H1 (cell line): ENCODE data around the gene ZNF598. TPM values are rescaled to one million over a fixed set of nuclear protein-coding genes. Genes with fewer than 3 reads are reported as not detected.

ENCODE experiments used
- CTCF ChIA-PET: fragments of 300-600 bp; sonication (Branson Sonifier 250); formaldehyde crosslinking; loops from one replicate; lab custom pipeline; 2021; ENCODE audit not compliant: partially characterized antibody; lab: Charles Lee
- POLR2A ChIA-PET: fragments of 300-600 bp; sonication (Branson Sonifier 250); formaldehyde crosslinking; loops from one replicate; lab custom pipeline; 2021; ENCODE audit warnings: inconsistent platforms; ENCODE audit not compliant: partially characterized antibody; lab: Charles Lee
- DNase-seq, 2 experiments: peaks; one replicate each; pipeline versions ENCODE4 v3.0.0 to v3.0.0-alpha.2; 2010 to 2022; ENCODE audit warnings: low spot score in 2 of 2, low read depth in 1 of 2, mixed read lengths in 1 of 2
- FAIRE-seq: peaks from 2 replicates; lab custom pipeline; 2011; peaks lifted over from hg19 to GRCh38; lab: Jason Lieb, UNC
- H2AFZ ChIP-seq: 2 replicates; pipeline ENCODE4 v1.8.1; 2012; ENCODE audit warnings: low read length, inconsistent platforms
- H2AK5ac ChIP-seq: 2 replicates; pipeline ENCODE4 v1.6.1; 2013; ENCODE audit warnings: low read depth, low read length
- H2BK120ac ChIP-seq: replicated peaks from 2 replicates; pipeline ENCODE3; 2013; ENCODE audit warnings: low read depth, low read length, inconsistent platforms
- H2BK12ac ChIP-seq: 2 replicates; pipeline ENCODE4 v1.6.1; 2013; ENCODE audit warnings: low read depth, low read length
- H2BK15ac ChIP-seq: 2 replicates; pipeline ENCODE4 v1.6.1; 2013; ENCODE audit warnings: low read length
- H2BK20ac ChIP-seq: 2 replicates; pipeline ENCODE4 v1.6.1; 2013; ENCODE audit warnings: low read length
- H2BK5ac ChIP-seq: 2 replicates; pipeline ENCODE4 v1.6.1; 2013; ENCODE audit warnings: low read depth, low read length
- H3K14ac ChIP-seq: 2 replicates; pipeline ENCODE4 v1.6.1; 2013; ENCODE audit warnings: inconsistent platforms; ENCODE audit not compliant: insufficient read length
- H3K18ac ChIP-seq: 2 replicates; pipeline ENCODE4 v1.6.1; 2013; ENCODE audit warnings: low read length; ENCODE audit errors: extremely low read depth
- H3K23ac ChIP-seq: 2 replicates; pipeline ENCODE4 v1.6.1; 2013; ENCODE audit warnings: inconsistent platforms; ENCODE audit not compliant: insufficient read length
- H3K23me2 ChIP-seq: 2 replicates; pipeline ENCODE4 v1.6.1; 2013; ENCODE audit warnings: low read depth, low read length
- H3K27ac ChIP-seq: 2 replicates; pipeline ENCODE4 v1.6.1; 2011; ENCODE audit warnings: low read depth, low read length, inconsistent platforms
- H3K27me3 ChIP-seq, 4 experiments: replicated peaks in 1 of 4; 1 replicate in 1 of 4; 2 replicates in 3 of 4; pipeline versions ENCODE4 v1.6.1 to v1.8.1; 2011 to 2013; ENCODE audit warnings: low read length in 3 of 4, mild to moderate bottlenecking in 3 of 4, inconsistent platforms in 2 of 4, mixed read lengths in 2 of 4, moderate library complexity in 1 of 4; ENCODE audit not compliant: control insufficient read depth in 3 of 4, insufficient read depth in 3 of 4; ENCODE audit errors: extremely low read depth in 1 of 4
- H3K36me3 ChIP-seq, 4 experiments: 2 replicates each; pipeline versions ENCODE4 v1.6.1 to v1.8.1; 2011 to 2013; ENCODE audit warnings: mild to moderate bottlenecking in 4 of 4, low read length in 3 of 4, moderate library complexity in 2 of 4, control low read depth in 1 of 4, inconsistent platforms in 1 of 4; ENCODE audit not compliant: insufficient read depth in 4 of 4, control insufficient read depth in 2 of 4
- H3K4ac ChIP-seq: replicated peaks from 2 replicates; pipeline ENCODE3; 2013; ENCODE audit warnings: low read length, low read depth, mixed read lengths, inconsistent platforms; ENCODE audit not compliant: insufficient read length
- H3K4me1 ChIP-seq, 4 experiments: replicated peaks in 1 of 4; 1 replicate in 1 of 4; 2 replicates in 3 of 4; pipeline versions ENCODE4 v1.6.1 to v1.8.1; 2011 to 2013; ENCODE audit warnings: low read length in 3 of 4, inconsistent platforms in 2 of 4, mixed read lengths in 1 of 4; ENCODE audit not compliant: insufficient read depth in 4 of 4, control insufficient read depth in 3 of 4
- H3K4me2 ChIP-seq, 2 experiments: 2 replicates each; pipeline versions ENCODE4 v1.6.1 to v1.8.1; 2011 to 2013; ENCODE audit warnings: low read depth in 2 of 2, low read length in 2 of 2, control low read depth in 1 of 2, inconsistent platforms in 1 of 2, mild to moderate bottlenecking in 1 of 2; ENCODE audit not compliant: insufficient read depth in 1 of 2
- H3K4me3 ChIP-seq, 4 experiments: fragments of 200-600, 300-600 bp in 1 of 4; sonication (generic), shearing (Covaris generic), sonication (Bioruptor Twin) in 1 of 4; 2 replicates each; pipeline versions ENCODE4 v1.5.1 to v1.8.1; 2011 to 2016; ENCODE audit warnings: low read length in 4 of 4, low read depth in 3 of 4, control low read depth in 2 of 4, inconsistent platforms in 2 of 4, mild to moderate bottlenecking in 2 of 4, mixed read lengths in 1 of 4, moderate library complexity in 1 of 4; ENCODE audit not compliant: insufficient read depth in 2 of 4; ENCODE audit errors: extremely low read depth in 1 of 4
- H3K56ac ChIP-seq: replicated peaks from 2 replicates; pipeline ENCODE3; 2013; ENCODE audit warnings: low read depth, mild to moderate bottlenecking, mixed read lengths, low read length, inconsistent platforms; ENCODE audit not compliant: insufficient read length
- H3K79me1 ChIP-seq: 2 replicates; pipeline ENCODE4 v1.6.1; 2013; ENCODE audit warnings: low read depth, low read length, control low read depth
- H3K79me2 ChIP-seq, 2 experiments: 2 replicates each; pipeline versions ENCODE4 v1.6.1 to v1.8.1; 2012 to 2013; ENCODE audit warnings: low read length in 2 of 2, mild to moderate bottlenecking in 2 of 2, inconsistent platforms in 1 of 2; ENCODE audit not compliant: insufficient read depth in 2 of 2, control insufficient read depth in 1 of 2
- H3K9ac ChIP-seq, 4 experiments: replicated peaks in 1 of 4; 1 replicate in 1 of 4; 2 replicates in 3 of 4; pipeline versions ENCODE4 v1.6.1 to v1.8.1; 2011 to 2013; ENCODE audit warnings: low read depth in 3 of 4, low read length in 3 of 4, control low read depth in 2 of 4, mild to moderate bottlenecking in 2 of 4, moderate library complexity in 2 of 4, inconsistent platforms in 1 of 4; ENCODE audit errors: extremely low read depth in 1 of 4
- H3K9me3 ChIP-seq, 2 experiments: 2 replicates each; pipeline versions ENCODE4 v1.6.1 to v1.8.1; 2012 to 2013; ENCODE audit warnings: mild to moderate bottlenecking in 2 of 2, moderate library complexity in 2 of 2, control low read depth in 1 of 2, inconsistent platforms in 1 of 2, low read depth in 1 of 2, low read length in 1 of 2, mixed read lengths in 1 of 2; ENCODE audit not compliant: insufficient read depth in 2 of 2
- H4K20me1 ChIP-seq, 2 experiments: replicated peaks in 1 of 2; 2 replicates each; pipeline versions ENCODE3 to v1.8.1; 2011 to 2013; ENCODE audit warnings: inconsistent platforms in 2 of 2, low read length in 2 of 2, mild to moderate bottlenecking in 1 of 2; ENCODE audit not compliant: insufficient read depth in 2 of 2, control insufficient read depth in 1 of 2
- H4K5ac ChIP-seq: 2 replicates; pipeline ENCODE4 v1.6.1; 2013; ENCODE audit warnings: low read length, low read depth, mixed read lengths, inconsistent platforms; ENCODE audit not compliant: insufficient read length
- H4K8ac ChIP-seq: 2 replicates; pipeline ENCODE4 v1.8.0; 2013; ENCODE audit warnings: mild to moderate bottlenecking, moderate library complexity, low read length, inconsistent platforms; ENCODE audit not compliant: insufficient read depth; ENCODE audit errors: extremely low read depth
- H4K91ac ChIP-seq: replicated peaks from 2 replicates; pipeline ENCODE3; 2013; ENCODE audit warnings: low read length, mixed read lengths, inconsistent platforms; ENCODE audit not compliant: insufficient read length
- GABPA ChIP-seq: IDR thresholded peaks from 2 replicates; pipeline ENCODE4 v1.6.1; 2011; ENCODE audit warnings: mild to moderate bottlenecking, low read length, moderate library complexity, borderline replicate concordance; ENCODE audit not compliant: insufficient read depth
- MAX ChIP-seq: IDR thresholded peaks from 2 replicates; pipeline ENCODE4 v1.6.1; 2012; ENCODE audit warnings: inconsistent platforms
- WGBS, 2 experiments: shearing (Covaris generic) in 1 of 2; methylation state at CpG; one replicate each; pipeline versions ENCODE4 v1.1.6 to v1.1.7; 2013 to 2015; ENCODE audit warnings: low lambda C conversion rate in 2 of 2, mixed read lengths in 2 of 2, inconsistent platforms in 1 of 2, low coverage in 1 of 2, missing lambda C conversion rate in 1 of 2; ENCODE audit not compliant: insufficient replicate concordance in 2 of 2, insufficient coverage in 1 of 2, insufficient read length in 1 of 2; ENCODE audit errors: extremely low coverage in 1 of 2, missing lambda C conversion rate in 1 of 2; 5-methylcytosine and 5-hydroxymethylcytosine counted together
- polyA plus RNA-seq, 7 experiments: library from polyadenylated mRNA; depleted of rRNA in 3 of 7; stranded (reverse) in 5 of 7; unstranded in 2 of 7; fragments of >200 nt in 5 of 7; fragments of 200-250 nt in 2 of 7; gene quantifications; 1 replicate in 5 of 7; 2 replicates in 1 of 7; 4 replicates in 1 of 7; pipeline versions ENCODE4 v1.2.1 to v1.2.3, GENCODE V29; 2011 to 2013; ENCODE audit warnings: missing spikeins in 2 of 7, mixed read lengths in 2 of 7
- total RNA-seq: library from RNA; stranded (reverse); fragmentation: NEBNext Ultra II Directional; extraction: Animal tissue kit (Norgen Biotek cat#: 25700); gene quantifications from 2 replicates; pipeline ENCODE4 v1.2.1, GENCODE V29; 2021

Gene ZNF598
- total and polyA plus RNA-seq, 2 of the 8 experiments (the other 6 are each of a cell fraction or from before 2014, with no cell fraction given) = 29.3 to 47.6 TPM

- H2AK5ac ChIP-seq = no peak overlapping the region
- peaks cover 19% of the 10 kb centered on the region for H3K23me2 ChIP-seq
- H3K79me1 ChIP-seq = 0 out of 2 replicates have a peak, but pooled peaks cover 2% of the 10 kb centered on the region
- no peak overlapping the region for H2BK15ac ChIP-seq
- TF ChIP-seq MAX (no peak), GABPA (peak; percentile 39; the same call in 1 of the 2 replicates)
- H3K4ac ChIP-seq = no peak overlapping the region
- H3K27me3 ChIP-seq = peaks cover 8 to 40% (median 39%) of the 10 kb centered on the region in 4 experiments; a peak in 6 of 7 replicates
- no peaks in the 10 kb centered on the region for H3K9me3 ChIP-seq
- ChIA-PET POLR2A (interaction anchor here (0.8 to 28.2 kb wide), 14 partner anchors 9 to 176 kb away, joined by 3 to 736 read pairs (median 6); partner anchors contain the start of genes FAHD1, HAGH, MSRB1 and NDUFB10), CTCF (interaction anchor here (0.5 to 1.5 kb wide), 4 partner anchors 19 to 51 kb away, joined by 3 to 4 read pairs (median 4); no protein-coding TSS in a partner anchor)
- H3K4me2 ChIP-seq = peak overlapping the region; percentile 87 to 91
- FAIRE-seq (no peak), DNase-seq (peak in 1 of 2 experiments; percentile 66)
- no peak overlapping the region for H3K27ac ChIP-seq
- H4K91ac ChIP-seq = no peak overlapping the region
- H3K4me3 ChIP-seq = peak overlapping the region; percentile 31 to 61 (median 38); a peak in 6 of 8 replicates
- H4K8ac ChIP-seq = peak overlapping the region; percentile 83; the same call in 1 of the 2 replicates
- H3K36me3 ChIP-seq = peaks cover 11 to 33% (median 22%) of the 10 kb centered on the region in 4 experiments; a peak in 7 of 8 replicates
- H3K23ac ChIP-seq = no peak overlapping the region
- H2BK5ac ChIP-seq = peak overlapping the region; percentile 44; the same call in 1 of the 2 replicates
- peaks cover 2 to 25% of the 10 kb centered on the region in 2 experiments for H4K20me1 ChIP-seq
- H2BK120ac ChIP-seq = no peak overlapping the region
- no peak overlapping the region for H2BK20ac ChIP-seq
- H3K56ac ChIP-seq = no peak overlapping the region
- peaks cover 3 to 28% (median 25%) of the 10 kb centered on the region in 4 experiments for H3K4me1 ChIP-seq
- H3K18ac ChIP-seq = no peak overlapping the region
- no peak overlapping the region for H3K9ac ChIP-seq
- no peak overlapping the region for H2AFZ ChIP-seq
- no peak overlapping the region for H2BK12ac ChIP-seq
- peaks cover 0 to 1% of the 10 kb centered on the region in 2 experiments; a peak in 1 of 4 replicates for H3K79me2 ChIP-seq
- WGBS, 2 experiments = 66% methylated on average over 34 of the region's 37 CpGs; no CpG with 5 or more reads in 1 of the 2 experiments
- no peak overlapping the region for H4K5ac ChIP-seq
- H3K14ac ChIP-seq = no peak overlapping the region
These were observed 31.0 kb downstream of the ZNF598 start for GRCh38 chr16:1978476-1979120.
